GM21825 (cell line): Measurements from ENCODE around the gene PRPSAP1.

Experiments used
- ATAC-seq: cut with Tn5 transposase; IDR thresholded peaks from one replicate; pipeline ENCODE4 v1.9.1; 2021; ENCODE audit warnings: mild to moderate bottlenecking, moderate library complexity; ENCODE audit not compliant: unreplicated experiment

The PRPSAP1 gene, protein sequence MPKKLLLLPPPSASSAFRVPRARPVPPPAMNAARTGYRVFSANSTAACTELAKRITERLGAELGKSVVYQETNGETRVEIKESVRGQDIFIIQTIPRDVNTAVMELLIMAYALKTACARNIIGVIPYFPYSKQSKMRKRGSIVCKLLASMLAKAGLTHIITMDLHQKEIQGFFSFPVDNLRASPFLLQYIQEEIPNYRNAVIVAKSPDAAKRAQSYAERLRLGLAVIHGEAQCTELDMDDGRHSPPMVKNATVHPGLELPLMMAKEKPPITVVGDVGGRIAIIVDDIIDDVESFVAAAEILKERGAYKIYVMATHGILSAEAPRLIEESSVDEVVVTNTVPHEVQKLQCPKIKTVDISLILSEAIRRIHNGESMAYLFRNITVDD

DNA sequence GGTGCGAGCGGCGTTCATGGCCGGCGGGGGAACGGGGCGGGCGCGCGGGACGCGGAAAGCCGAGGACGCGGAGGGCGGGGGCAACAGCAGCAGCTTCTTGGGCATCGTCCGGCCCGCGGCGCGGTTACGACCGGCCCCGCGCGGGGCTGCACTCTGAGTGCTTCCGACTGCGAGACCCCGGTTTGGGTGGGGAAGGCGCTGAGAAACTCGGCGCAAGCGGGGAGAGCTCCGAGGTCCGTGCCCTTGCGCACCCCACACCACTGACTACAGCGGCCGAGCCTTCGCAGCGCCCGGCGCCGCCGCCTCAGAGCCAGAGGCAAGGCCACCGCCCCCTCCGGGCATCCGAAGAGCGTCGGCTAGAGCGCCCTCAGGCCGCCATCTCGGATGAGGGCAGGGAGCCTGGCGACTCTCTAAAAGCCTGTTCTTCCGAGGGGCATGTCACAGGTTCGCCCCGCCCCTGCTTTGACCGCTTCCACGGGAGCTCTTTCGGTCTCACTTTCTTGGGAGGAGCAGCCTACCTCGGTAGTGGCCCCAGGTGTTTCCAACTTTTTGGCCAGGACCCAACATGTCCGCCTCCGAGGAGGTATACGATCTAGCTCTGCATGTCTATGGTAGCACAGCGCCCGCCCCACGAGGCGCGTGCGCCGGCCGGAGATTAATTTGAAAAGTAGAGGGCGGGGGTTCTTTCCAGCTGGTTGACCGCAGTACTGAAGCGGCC lies at the start of gene PRPSAP1:
Gene PRPSAP1, minus strand, starts transcription at position 318 of the 718 bp plus-strand sequence. Its CDS starts 213 bp downstream, at position 105.
- peak; percentile 85 for ATAC-seq

- no peak for ATAC-seq
Observed at GRCh38 chr17:76402711-76403110, 49.0 kb upstream of the PRPSAP1 start.

GRCh38 chr17:76399175-76400172 lies 45.8 kb upstream of the PRPSAP1 start:
- ATAC-seq, result no peak

DNA sequence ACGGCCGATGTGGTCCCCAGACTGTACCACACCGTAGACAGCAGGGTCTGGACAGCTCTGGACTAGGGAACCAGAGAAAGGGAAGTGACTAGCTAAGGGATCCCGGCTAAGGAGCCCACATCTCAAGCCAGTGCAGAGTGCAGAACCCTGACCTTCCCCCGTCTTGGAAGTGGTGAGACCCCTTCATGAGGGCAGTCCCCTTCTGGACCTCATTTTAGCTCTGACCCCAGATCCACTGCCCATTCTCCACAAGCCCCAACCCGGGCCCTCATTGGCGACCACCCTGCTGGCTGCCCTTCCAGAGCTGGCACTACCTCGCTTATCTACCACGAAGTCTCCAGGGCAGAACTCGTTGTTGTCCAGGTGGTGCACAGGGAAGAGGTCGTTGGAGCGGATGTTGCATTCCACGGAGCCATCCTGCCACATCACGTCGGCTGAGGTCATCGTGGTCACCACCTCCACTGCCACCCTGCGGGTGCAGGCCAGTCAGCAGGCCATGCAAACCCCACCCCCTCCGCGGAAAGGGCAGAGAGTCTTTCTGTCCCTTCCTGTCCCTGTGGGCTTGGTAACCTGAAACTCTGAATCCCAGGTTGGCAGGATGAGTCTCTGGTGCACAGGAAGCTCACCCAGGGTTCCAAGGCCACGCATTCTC lies 44.9 kb upstream of the PRPSAP1 start:
- ATAC-seq, result no peak

DNA sequence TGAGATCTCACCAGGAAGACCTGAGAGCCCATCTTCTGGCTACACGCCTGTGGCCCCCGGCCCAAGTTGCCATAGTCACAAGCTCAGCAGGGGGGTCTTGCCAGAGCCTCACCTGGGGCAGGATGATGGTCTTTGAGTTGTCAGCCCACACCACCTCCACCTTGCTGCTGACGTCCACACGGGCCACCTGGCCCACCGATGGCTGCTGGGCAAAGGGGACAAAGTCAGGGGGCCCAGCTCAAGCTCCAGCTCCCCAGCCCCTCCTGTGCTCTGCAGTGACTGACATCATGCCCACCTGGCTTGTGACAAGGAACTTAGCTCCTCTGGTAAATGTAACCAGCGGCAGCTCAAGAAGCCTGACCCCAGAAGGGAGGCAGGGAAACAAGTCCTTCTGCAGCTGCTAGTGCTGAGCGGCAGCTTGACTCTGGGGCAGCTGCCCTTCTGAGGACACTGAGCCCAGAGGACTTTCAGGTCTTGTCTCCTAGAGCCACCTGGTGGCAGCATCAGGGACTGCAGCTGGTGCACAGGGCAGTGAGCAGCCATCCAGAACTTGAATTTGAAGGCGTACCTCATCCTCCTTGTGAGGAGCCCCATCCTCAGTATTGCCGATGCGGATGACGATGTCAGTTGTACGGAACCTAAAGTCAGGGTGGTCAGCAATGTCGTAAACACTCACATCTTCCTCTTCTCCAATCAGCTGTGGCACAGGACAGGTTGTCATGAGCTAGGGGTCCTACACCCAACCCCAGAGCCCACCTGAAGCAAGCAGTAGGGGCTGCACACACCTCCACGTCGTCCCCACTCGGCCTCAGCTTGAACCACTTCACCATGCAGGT lies 44.2 kb upstream of the PRPSAP1 start:
- ATAC-seq, result no peak

GRCh38 chr17:76397184-76397583 lies 43.5 kb upstream of the PRPSAP1 start:
- ATAC-seq, result no peak

DNA sequence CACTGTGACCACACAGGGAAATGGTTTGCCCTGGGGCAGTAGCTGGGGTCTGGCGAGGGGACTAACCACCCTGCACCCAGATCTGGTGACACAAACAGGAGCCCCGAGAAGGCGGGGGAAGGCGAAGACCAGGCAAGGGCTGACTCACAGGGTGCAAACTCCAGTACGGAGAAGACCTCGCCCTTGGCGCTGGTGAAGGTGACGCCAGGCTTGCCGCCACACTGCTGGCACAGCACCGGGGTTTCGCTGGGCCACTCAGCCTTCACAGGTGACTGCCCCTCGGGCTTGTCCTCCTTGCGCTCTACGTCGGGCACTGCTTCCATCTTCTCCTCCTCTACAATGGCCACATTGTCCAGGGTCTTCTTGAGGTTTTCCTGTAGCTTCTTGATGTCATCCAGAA lies 42.3 kb upstream of the PRPSAP1 start:
- ATAC-seq, result no peak

GRCh38 chr17:76394166-76394565 lies 40.5 kb upstream of the PRPSAP1 start:
- ATAC-seq, result no peak

DNA sequence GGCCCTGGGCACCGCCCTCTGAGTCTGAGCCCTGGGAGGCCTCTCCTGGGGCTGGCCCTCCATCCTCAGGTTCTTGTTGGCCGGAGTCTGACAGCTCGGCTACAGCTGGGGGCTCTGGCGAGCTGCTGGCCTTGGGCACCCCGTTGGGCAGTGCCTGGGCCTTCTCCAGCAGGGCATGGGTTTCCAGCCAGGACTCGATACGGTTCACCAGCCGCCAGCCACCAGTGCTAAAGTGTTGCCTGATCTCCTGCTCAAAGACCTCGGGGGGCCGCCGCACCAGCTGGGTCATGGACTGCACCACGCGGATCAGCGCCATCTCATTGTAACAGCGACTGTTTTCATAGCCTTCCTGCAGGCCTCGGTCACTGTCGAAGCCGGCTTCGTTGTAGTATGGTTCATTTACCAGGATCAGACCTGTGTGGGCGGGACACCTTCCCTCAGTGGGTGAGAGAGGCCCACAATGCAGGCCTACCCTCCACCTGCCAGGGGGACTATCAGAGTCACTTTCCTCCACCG lies 37.5 kb upstream of the PRPSAP1 start:
- ATAC-seq, result no peak

DNA sequence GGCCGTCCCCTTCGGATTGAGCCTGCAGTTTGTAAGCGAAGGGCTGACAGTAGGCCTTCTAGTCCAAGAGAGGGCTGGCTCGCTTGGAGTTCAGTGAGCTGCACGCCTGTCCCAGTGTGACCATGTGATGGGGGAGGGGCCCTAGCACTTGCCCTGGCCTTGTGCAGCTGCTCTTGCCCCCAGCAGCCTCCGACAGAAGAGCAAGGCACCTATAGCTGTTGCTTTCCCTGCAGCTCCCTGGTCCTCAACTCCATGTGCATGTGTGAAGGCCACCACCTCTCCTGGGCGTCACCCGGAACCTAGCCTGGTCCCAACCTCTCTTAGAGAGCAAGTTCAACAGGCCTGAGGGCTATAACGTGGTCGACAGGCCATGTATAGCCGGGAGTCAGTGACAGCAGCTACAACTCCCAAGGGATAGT lies 36.3 kb upstream of the PRPSAP1 start:
- ATAC-seq, result no peak

DNA sequence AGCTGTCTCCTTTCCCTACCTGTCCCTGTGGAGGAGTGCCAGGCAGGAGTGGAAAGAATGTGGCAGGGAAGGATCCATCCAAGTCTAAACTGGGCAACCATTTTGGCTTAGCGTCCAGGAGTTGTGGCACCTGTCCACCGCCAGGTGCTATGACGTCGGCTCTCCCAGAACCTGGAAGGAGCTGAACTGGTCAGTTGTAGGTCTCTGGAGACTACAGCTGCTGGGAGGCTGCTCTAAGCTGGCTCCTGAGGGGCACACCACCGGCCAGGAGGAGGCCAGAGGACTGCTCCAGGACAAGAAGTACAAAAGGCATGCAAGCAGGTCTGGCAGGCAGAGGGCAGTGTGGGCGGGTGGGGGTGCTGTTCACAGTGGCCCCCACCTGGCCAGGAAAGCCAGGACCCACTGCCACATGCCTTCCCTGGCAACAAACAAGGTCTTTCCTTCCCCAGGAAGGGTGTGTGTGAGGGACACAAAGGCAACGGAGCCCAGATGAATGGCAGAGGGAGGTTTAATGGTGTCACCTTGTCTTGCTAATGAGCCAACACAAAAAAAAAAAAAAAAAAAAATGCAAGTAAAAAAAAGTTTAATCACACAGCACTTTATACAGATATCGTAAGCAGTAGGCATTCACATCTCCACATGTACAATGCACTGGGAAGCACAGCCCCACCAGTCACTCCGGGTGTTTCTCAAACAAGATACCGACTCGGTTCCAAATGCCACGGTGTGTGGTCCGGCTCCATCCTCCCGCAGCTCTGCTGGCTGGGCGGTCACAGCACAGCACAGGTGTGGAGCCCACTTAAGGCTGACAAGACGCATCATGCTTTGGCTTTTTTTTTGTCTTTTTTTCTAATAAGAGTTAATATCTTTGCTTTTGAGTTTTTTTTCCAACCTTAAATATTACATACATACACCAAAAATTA lies 35.5 kb upstream of the PRPSAP1 start:
- no peak for ATAC-seq

GRCh38 chr17:76386966-76387765 lies 33.5 kb upstream of the PRPSAP1 start:
- ATAC-seq, result no peak

DNA sequence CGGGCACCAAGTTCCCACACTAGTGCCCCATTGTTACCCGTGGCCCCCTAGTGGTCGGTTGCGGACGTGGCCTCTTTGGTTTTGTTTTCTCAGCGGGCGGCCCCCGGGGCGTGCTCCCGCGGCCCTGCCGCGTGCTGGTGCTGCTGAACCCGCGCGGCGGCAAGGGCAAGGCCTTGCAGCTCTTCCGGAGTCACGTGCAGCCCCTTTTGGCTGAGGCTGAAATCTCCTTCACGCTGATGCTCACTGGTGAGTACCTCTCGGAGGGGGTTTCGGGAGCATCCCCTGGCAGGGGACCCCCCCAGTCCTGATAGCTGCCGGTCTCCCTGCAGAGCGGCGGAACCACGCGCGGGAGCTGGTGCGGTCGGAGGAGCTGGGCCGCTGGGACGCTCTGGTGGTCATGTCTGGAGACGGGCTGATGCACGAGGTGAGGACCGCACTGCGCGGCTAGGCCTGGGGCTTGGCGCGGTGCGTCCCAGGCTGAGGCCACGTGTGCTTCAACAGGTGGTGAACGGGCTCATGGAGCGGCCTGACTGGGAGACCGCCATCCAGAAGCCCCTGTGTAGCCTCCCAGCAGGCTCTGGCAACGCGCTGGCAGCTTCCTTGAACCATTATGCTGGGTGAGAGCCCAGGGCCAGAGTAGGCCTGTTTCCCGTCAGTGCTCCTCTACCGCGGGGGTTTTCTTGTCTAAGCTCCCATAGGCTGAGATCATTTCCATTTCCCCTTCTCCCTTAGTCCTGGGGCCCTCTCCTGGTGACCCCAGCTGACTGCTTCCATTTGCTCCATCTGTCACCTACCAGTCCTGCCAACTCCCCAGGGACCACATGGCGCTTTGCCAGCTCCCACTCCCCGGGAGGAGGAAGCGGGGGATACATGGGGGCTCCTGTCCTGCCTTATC lies 32.4 kb upstream of the PRPSAP1 start:
- ATAC-seq, result no peak

DNA sequence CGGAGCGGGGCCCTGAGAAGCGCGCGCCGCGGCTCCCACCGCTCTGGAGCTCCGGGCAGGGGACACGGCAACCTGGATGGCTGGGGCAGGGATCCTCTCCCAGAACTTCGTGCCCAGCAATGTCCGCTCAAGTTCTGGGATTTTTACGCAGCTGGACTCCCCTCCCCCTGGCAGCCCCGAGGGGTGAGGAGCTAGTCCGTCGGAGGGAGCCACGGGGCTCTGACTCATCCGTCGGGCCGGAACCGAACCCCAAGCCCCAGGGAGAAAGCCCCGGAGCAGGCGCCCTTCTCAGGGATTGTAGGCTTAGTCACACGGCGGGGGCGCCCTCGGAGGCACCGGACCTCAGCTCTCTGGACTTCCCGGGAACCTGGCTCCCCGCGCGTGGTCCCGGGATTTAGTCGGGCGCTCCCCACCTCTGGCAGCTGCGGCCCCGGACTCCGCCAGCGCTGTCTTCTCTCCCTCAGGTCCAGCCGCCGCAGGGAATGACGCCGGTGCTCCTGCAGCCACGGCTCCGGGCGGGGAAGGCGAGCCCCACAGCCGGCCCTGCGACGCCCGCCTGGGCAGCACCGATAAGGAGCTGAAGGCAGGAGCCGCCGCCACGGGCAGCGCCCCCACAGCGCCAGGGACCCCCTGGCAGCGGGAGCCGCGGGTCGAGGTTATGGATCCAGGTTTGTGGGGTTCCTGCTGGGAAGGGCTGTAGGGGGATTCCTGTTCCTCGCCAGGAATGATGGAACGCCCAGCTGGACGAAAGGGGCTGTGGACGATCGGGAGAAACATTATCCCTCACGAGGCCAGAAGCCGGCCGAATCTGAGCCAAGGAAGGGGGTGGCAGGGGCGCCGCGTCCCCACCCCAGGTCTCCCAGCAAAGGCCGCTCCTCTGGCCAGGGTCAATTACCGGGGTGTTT lies 31.5 kb upstream of the PRPSAP1 start:
- no peak for ATAC-seq

DNA sequence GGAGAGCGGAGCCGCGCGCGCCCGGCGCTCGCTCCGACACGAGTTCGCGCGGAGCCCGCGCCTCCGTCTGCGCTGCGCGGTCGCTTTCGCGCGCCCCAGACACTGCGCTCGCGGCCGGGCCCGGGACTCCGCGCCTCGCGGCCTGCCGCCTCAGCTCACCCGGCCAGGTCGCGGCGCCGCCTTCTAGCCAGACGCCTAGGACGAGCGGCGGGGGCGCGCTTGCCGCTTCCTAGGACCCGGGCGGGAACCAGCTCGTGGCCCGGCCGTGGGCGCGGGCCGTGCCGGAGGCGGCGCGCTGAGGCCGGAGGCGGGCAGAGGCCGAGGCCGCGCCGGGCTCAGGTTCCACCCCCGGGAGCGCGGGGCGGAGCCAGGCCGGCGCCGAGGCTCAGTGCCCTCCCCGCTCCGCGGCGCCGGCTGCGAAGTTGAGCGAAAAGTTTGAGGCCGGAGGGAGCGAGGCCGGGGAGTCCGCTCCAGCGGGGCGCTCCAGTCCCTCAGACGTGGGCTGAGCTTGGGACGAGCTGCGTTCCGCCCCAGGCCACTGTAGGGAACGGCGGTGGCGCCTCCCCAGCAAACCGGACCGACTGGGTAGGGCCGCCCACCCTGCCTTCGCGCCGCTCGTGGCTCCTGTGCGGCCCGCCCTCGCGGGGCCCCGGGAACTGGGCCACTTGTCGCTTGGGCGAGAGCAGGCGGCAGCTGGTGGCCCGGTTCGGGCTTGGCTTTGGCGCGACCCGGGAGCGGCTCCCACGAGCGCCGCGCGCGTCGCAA lies 30.7 kb upstream of the PRPSAP1 start, which contains the start of gene SPHK1:
Gene SPHK1, plus strand, starts transcription at position 388 of the 765 bp plus-strand sequence. CDS start 1,036 bp downstream, outside the sequence.
- peak; percentile 51 for ATAC-seq
